Non-pigmented ciliary epithelial cell (primary cell): Measurements from ENCODE around the gene NSUN2.
"Not testable (repeated sequence)": the region's sequence is repeated elsewhere in the genome, so short reads cannot be mapped to it uniquely, and the experiment has no call there.

Experiments used
- DNase-seq: peaks from one replicate; pipeline ENCODE4 v3.0.0-alpha.2; 2010; ENCODE audit warnings: low read depth

Gene NSUN2

DNA sequence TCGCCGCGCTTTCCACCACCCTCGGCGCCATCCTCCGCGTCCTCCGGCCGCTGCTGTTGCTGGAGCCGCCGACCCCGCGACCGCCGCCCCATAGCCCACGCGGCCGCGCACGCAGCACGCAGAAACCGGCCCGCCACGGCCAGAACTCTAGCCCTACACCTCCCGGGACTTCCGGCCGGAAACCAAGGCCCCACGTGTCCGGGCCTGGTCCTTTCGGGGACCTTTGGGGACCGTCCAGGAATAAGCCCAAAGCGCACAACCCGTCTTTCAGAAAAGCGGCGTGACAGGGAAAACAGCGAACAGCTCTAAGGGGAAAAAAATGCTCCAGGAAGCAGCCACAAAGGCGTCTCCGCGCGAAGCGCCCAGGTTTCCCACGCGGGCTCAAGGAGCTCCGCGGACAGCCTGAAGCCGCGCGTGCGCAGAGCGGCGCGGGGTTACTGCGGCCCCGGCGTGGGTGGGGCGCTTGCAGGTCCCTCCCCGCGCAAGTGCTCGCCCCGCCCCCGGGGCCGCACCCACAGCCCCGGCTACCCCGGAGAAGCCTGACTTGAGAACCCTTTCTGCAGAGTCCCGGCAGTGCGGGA is at the start of gene NSUN2, which contains the start of gene SRD5A1:
NSUN2 (minus strand) TSS at position 157 of the 581 bp plus-strand sequence; CDS start at position 92, 65 bp downstream.
SRD5A1 (plus strand) TSS at position 553 of the 581 bp plus-strand sequence. CDS start 137 bp downstream, outside the sequence.
- peak; percentile 54 for DNase-seq

DNA sequence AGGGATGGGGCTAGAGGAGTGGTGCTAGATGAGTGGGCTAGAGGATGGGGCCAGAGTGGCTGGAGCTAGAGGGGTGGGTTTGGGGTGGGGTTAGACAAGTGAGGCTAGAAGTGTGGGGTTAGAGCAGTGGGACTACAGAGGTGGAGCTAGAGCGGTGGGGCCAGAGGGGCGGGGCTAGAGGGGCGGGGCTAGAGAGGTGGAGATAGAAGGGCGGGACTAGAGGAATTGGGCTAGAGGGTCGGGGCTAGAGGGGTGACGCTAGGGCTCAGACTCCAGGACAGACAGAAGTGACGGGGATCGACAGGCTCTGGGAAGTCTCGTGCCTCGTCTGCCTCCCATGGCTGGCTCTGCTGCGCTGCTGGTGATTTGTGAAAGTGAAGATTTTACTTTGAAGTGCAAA is 49.4 kb upstream of the NSUN2 start:
- no peak for DNase-seq

DNA sequence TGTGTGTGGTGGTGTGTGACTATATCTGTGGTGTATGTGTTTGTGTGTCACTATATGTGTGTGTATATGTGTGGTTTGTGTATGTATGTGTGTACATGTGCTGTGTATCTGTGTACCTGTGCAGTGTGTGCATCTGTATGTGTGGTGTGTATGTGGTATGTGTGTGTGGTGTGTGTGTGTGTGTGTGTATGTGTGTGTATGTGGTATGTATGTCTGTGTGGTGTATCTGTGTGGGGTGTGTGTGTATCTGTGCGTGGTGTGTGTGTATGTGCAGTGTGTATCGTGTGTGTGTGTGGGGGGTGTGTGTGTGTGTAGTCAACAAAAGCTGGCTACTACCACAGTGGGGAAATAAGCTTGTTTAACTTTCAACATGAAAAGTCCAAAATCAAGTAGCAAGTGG is 48.8 kb upstream of the NSUN2 start:
- no peak for DNase-seq

- no peak for DNase-seq
Measured at GRCh38 chr5:6680922-6681321, 48.1 kb upstream of the NSUN2 start.

DNA sequence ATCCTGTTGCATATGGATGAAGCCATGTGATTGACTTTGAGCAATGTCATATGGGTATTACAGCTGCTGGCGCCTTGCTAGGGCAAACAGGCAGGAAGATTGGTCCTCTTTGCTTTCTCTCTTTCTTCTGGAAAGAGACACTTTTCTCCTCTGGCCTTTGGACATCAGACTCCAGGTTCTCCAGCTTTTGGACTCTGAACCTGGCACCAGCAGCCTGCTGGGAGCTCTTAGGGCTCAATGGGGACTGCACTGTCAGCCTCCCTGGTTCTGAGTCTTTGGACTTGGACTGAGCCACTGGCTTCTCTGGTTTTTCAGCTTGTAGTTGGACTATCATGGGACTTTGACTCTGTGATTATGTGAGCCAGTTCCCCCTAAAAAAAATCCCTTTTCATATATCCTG is 45.5 kb upstream of the NSUN2 start:
- no peak for DNase-seq

DNA sequence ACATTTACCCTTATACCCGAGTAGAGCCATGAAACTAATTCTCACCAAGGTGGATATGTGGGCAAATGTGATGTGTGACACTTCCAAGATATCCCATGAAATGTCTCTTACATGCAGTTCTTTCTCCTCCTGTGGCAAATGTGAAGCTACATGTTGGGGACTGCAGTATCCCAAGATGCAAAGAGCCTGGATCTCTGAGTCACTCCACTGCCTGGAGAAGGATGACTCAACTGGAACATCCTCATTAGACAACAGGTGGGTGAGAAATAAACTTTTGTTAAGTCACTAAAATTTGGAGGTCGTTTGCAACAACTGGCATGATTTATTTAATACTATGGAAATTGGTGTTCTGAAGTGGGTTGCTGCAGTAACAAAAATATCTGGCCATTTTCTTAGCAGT is 43.9 kb upstream of the NSUN2 start:
- no peak for DNase-seq

DNA sequence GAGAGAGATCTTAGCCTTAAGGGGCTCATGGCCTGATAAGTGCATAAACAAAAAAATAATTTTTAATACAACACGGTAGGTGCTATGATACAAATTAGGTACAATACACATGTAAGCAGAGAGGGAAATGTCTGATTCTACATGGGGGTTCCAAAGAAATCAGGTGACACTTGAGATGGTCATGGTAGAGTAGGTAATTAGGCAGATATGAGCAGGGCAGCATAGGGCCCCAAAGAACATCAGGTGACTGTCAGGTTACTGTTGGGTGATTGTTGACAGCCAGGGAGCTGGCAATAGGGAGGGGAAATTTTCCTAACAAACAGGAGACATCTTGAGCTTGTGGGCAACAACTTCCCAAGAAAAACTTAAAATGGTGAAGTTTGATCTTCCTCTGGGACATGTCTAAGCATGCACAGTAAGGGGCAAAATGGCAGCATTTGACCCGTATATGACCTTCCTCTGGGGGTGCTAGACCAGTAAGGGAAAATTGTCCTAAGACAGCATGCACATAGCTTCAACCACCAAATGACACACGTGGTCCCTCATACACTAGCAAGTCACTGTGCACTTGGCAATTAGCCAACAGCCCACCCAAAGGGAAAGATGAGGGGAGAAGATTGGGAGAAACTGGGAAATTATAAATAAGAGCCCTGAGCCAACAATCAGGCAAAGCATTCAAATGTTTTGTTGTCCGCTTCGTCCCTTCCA is 43.1 kb upstream of the NSUN2 start:
- no peak for DNase-seq

- no peak for DNase-seq
Measured at GRCh38 chr5:6674886-6675285, 42.0 kb upstream of the NSUN2 start.

DNA sequence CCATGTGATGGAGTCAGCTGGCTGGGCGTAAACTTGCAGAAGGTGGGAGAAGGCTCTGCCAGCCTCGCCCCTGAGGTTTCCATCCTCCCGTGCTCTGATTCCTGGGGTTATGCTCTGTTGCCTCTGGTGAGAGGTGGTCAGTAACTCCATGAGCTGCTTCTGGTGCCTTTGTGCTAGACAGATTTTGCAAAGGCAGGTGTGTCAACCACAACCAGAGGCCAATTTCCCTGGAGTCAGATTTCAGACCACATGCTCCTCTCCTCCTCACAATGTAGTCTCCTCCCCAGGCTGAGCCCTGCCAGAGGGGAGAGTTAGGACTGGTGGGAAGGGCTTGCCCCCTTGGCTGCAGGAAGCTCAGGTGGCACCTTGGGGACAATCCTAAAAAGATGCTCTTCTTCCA is 41.6 kb upstream of the NSUN2 start:
- DNase-seq: no peak

DNA sequence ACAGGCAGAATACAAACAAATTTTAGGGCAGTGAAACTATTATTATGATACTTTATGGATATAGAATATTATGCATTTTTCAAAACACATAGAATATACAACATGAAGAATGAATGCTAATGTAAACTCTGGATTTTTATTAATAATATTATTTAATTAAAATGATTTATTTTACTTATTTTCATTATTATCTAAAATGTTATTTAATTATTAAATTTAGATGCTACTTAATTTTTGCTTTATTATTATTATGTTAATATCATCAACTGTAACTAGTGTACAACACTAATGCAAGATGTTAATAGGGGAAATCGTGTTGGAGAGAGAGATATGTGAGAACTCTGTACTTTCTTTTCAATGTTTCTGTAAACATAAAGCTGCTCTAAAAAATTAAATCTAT is 41.1 kb upstream of the NSUN2 start:
- DNase-seq: no peak

DNA sequence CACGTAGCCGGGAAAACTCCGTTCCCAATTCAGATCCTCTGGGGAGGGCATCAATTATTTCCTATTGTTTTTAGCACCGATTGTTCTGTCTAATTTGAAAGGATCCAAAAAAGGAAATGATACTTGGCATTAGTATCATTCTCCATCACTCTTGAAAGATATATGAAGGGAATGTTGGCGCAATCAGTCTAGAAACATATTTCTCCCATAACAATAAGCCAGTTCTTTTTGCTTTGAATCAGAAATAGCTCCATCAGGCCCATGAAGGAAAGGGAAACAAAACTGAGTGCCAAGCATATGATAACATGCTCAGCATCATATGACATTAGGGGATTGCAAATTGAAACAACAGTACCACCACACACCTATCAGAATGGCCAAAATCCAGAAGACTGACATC is 40.2 kb upstream of the NSUN2 start:
- no peak for DNase-seq

DNA sequence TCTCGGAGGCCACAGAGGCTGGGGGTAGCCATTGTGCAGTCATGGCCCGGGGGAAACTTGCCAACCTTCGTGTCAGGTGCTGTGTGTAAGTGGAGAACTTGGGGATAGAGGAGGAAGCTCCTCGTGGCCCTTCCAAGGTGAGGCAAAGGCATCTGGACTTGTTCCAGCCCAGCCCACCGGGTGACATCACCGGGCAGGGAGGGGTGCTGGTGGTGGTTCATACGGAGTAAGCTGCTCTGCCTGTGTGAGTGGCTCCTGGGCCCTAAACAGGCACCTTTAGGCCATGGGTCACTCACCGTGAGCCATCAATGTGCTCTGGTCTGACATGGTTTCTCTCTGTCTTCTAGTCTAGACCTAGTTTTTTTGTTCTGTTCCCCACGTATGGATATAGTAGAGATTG is 35.9 kb upstream of the NSUN2 start:
- not testable (repeated sequence) for DNase-seq

DNA sequence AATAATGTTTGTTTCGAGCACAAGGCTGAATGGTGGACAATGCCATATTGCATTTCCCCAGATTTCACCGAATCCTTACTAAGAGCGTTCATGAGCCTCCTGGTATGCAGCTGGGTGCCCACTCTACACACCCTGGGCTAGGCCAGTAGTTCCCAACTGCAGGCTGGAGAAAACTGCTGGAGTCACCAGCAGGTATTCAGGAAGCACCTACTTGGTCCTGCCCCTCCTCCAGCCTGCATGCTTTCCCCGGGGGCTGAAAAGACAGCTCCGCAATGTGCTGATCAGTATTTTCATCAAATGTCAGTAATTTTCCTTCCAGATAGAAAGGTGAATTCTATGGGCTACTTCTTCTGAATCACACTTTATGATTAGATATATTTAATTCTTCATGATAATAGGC is 34.8 kb upstream of the NSUN2 start:
- DNase-seq: no peak

GRCh38 chr5:6666762-6667161 is 33.9 kb upstream of the NSUN2 start:
- no peak for DNase-seq

GRCh38 chr5:6660688-6661087 is 27.8 kb upstream of the NSUN2 start:
- DNase-seq: no peak

DNA sequence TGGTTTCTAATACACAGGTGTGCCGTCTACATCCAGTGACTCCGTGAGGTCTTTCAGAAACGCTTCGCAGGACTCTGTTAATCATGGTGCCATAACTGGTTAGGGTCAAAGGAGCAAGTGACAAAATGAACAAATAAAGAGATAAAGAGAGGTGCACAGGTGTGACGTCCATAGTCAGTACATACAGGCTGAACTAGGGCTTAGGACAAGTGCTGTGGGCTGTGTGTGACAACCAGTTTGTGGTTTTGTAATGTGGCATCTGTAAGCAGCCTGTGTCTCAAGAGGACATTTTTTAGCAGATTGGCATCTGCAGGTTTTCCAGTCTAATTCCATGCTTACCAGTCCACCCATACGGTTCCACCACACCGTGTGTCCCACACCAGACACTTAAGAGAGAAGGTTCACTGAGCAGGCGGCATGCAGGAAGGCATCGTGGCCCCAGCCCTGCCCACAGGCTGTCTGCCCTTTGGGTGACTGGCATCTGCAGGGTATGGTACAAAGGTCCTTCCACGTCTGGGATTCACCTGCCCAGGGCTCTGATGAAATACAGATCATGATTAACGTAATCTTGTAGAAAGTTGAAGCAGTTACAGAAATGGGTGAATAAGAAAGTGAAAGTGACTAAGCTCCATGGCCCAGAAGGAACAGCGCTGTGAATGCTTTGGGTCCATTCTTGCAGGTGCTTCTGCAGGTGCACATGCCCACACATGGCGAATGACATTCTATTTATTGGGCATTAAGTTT is 27.3 kb upstream of the NSUN2 start:
- no peak for DNase-seq

- DNase-seq: no peak
Measured at GRCh38 chr5:6656680-6657079, 23.8 kb upstream of the NSUN2 start.

- no peak for DNase-seq
Measured at GRCh38 chr5:6655432-6655831, 22.6 kb upstream of the NSUN2 start.

DNA sequence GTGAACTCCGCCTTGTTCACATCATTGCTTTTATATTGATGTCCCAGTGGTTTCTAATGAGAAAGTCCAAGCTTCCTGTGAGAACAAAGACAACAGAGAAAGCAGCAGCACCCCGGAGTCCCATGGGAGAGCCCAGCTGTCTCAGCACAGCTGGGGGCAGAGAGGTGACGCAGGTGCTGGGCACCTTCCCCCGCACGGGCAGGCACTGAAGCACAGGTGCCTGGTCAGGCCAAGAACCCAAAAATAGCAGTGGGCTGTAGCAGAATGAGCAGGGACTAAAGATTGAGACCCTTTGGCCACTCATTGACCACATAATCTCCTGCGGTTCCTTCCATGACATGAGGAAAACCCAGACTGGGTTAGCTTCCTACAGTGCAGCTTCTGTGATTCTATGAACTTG is 19.2 kb upstream of the NSUN2 start:
- no peak for DNase-seq

DNA sequence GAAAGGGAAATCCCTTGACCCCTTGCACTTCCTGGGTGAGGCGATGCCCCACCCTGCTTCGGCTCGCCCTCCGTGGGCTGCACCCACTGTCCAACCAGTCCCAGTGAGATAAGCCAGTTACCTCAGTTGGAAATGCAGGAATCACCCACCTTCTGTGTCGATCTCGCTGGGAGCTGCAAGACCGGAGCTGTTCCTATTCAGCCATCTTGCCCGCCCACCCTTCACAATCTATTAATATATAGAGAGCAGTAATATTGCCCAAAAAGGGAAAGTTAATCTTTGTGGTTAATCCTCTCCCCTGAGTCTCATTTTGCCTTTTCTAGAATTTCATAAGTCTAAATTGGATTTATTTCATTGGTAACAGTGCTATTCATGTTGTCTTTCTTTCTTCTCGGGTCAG is 16.8 kb upstream of the NSUN2 start:
- DNase-seq: no peak

DNA sequence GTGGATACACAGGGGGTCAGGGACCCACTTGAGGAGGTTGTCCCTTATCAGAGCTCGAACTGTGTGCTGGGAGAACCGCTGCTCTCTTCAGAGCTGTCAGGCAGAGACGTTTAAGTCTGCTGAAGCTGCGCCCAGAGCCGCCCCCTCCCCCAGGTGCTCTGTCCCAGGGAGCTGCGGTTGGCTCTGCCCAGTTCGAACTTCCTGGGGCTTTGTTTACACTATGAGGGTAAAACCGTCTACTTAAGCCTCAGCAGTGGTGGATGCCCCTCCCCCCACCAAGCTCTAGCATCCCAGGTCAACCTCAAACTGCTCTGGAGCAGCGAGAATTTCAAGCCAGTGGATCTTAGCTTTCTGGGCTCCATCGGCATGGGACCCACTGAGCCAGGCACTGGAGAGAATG is 16.3 kb upstream of the NSUN2 start:
- no peak for DNase-seq

- DNase-seq: not testable (repeated sequence)
Measured at GRCh38 chr5:6645571-6646362, 12.9 kb upstream of the NSUN2 start.
